ENCODE measurements around the gene PARM1.

DNA sequence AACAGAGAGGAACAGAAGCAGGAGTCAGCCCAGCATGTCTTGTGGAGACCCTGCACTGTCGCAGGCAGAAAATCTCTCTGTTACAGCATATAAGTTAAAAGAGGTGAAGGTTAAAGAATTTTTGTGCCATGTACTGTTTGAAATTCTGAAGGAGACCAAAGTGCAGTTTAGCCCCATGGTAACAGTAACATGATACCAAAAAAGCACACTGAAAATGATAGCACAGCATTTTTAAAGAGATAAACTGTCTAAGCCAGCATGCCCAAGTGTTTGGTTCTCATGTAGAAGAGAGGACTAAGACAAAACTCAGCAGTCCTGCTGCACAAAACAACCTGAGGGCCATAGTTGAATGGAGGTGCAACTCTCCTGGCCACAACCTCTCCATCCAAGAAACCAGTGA, 41.9 kb upstream of the PARM1 start:
- TF ChIP-seq, protein P1, sequence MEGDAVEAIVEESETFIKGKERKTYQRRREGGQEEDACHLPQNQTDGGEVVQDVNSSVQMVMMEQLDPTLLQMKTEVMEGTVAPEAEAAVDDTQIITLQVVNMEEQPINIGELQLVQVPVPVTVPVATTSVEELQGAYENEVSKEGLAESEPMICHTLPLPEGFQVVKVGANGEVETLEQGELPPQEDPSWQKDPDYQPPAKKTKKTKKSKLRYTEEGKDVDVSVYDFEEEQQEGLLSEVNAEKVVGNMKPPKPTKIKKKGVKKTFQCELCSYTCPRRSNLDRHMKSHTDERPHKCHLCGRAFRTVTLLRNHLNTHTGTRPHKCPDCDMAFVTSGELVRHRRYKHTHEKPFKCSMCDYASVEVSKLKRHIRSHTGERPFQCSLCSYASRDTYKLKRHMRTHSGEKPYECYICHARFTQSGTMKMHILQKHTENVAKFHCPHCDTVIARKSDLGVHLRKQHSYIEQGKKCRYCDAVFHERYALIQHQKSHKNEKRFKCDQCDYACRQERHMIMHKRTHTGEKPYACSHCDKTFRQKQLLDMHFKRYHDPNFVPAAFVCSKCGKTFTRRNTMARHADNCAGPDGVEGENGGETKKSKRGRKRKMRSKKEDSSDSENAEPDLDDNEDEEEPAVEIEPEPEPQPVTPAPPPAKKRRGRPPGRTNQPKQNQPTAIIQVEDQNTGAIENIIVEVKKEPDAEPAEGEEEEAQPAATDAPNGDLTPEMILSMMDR (conservative IDR thresholded peaks at IDR 0.05 in 1 of 2, IDR thresholded peaks at IDR 0.05 in 1 of 2; ENCODE audit: extremely low read depth in 1 of 2, insufficient read depth in 1 of 2, low read depth in 1 of 2, low read length in 2 of 2), result no peak
- no peak for TF ChIP-seq EZH2 (IDR thresholded peaks at IDR 0.05; ENCODE audit: borderline replicate concordance, low read length)
